Measurements from ENCODE around the gene OR6C1.
"Not testable (repeated sequence)": the region's sequence is repeated elsewhere in the genome, so short reads cannot be mapped to it uniquely, and the experiment has no call there.

The OR6C1 gene

DNA sequence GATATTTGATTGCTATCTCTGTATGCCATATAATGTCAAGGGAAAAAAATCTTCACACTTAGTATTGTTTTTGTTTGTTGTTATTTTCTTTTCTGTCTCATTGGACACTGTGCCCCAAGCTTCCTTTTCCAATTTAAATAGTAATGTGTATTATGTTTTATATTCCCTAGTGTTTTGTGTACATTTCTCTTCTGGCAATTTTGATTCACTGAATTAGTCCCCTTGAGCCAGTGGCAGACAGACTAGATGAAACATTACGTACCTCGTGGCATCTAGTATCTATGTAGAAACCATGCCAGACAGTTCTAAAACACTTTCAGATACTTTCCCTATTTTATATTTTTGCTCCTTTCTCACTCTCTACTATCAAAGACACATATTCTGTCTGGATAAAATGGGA lies at the start of gene OR6C1:
Gene OR6C1, plus strand, starts transcription at position 301 of the 400 bp plus-strand sequence. CDS start 6,257 bp downstream, outside the sequence.
- no peak for DNase-seq (ENCODE audit: extremely low read depth in 1 of 2, low read depth in 1 of 2)

DNA sequence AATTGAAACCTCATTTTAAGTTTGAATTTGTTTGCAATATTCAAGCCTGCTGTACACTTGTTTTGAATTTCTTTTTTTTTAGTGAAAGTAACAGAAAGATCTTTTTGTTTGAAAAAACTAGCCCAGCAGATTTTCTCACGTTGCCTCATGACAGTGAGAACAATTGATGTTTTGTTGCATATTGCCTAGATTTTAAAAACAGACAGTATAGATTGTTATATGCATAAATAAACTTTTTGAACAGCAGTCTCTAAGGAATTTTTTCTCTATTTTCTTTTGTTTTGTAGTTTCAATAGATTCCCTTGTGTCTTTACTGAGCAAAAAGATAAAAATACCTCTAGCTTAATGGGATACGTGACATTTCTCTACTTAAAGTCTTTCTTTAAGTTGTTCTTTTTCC lies 33.2 kb upstream of the OR6C1 start:
- no peak for DNase-seq (ENCODE audit: extremely low read depth in 1 of 2, low read depth in 1 of 2)

DNA sequence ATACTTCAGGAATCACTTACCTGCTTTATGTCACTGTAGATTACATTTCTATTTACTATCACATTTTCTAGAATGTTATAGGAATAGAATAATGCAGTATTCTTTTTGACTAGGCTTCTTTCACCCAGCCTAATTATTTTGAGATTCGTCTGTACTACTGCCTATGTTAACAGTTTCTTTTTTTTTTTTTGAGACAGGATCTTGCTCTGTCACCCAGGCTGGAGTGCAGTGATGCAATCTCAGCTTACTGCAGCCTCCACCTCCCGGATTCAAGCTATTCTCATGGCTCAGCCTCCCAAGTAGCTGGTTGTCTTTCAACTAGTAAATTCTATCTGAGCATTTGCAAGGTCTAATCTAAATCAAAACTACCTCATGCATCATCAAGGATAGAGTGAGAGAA lies 24.1 kb upstream of the OR6C1 start:
- no peak for DNase-seq (ENCODE audit: extremely low read depth in 1 of 2, low read depth in 1 of 2)

DNA sequence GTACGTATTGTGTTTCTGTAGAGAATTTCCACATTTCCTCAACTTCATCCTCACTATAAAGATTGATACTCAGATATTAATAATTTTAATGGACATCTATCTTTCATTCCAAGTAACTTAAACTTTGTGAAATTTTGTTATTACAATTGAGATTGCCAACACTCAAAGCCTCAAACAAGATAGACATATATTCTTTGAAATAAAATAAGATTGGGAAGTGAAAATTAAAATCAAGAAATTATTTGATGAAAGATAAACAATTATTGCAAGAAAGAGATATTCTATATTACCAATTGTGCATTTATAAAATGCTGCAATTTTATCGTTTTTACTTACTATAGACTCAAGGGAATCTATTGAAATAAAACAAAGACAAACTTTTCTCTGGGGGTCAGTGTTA lies 17.7 kb upstream of the OR6C1 start, which contains the start of gene OR6C6:
Gene OR6C6, minus strand, starts transcription at position 101 of the 400 bp plus-strand sequence. CDS start 1,337 bp downstream, outside the sequence.
- DNase-seq (ENCODE audit: extremely low read depth in 1 of 2, low read depth in 1 of 2): no peak

DNA sequence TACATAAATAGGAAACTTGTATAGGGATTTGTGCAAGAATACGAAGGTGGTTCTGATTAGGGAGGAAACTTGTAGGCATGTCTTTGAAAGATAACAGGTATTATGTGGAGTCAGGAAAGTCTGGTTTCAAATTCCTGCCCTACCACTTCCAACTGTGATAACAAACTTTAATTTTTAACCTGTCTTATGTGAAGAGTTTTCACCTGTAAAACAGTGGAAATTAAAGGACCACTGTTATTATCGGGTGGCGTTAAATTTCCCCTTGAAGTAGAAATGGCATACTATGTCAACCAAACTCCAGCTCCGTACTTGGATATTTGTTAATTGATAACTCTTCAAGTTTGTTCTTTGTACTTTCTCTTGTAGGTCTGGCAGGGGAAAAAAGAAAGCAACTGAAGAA lies 6.1 kb downstream of the OR6C1 start:
- DNase-seq (ENCODE audit: extremely low read depth in 1 of 2, low read depth in 1 of 2): no peak

DNA sequence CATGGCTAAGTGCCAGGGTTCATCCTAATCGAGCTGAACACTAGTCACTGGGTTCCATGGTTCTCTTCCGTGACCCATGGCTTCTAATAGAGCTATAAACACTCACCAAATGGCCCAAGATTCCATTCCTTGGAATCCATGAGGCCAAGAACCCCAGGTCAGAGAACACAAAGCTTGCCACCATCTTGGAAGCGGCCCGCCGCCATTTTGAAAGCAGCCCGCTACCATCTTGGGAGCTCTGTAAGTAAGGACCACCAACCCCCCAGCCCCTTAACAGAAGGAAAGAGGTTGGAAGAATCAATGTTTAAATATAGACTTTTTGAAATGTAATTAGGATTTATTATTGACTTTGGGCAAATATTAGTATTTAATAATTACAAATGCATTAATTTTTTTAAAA lies 11.7 kb downstream of the OR6C1 start:
- not testable (repeated sequence) for DNase-seq (ENCODE audit: extremely low read depth in 1 of 2, low read depth in 1 of 2)

DNA sequence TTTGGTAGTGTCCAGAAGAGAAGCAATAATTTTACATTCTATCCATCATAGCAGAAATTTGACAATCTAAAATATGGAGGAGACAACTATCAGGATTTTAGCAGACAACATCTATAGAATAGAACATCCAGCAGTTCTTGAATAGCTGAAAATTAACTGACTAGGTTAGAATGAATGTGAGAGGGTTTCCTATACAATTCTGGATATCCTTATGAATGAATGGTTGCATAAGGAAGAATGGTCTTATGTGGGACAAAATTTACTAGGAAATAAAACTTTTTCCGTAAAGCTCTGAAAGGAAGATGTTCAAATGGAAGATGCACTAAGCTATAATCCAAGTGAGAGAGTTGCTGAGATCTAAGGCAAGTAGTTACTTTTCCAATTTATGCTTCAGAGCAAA lies 16.3 kb downstream of the OR6C1 start, which contains the start of gene OR6C3:
Gene OR6C3, plus strand, starts transcription at position 301 of the 400 bp plus-strand sequence. CDS start 955 bp downstream, outside the sequence.
- DNase-seq (ENCODE audit: extremely low read depth in 1 of 2, low read depth in 1 of 2): no peak

DNA sequence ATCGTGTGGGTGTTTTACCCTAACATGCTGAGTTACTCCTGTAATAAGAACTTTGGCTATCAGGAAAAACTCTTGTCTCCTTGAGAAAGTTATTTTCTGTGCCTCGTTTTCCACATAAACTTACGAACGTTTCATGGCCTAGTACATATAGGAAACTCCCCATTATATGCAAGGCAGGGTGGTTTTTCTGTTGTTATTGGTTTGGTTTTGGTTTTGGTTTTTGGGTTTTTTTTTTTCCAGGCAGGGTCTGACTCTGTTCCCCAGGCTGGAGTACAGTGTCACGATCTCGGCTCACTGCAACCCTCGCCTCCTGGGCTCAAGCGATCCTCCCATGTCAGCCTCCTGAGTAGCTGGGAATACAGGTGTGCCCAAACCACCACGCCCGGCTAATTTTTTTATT lies 21.9 kb downstream of the OR6C1 start:
- no peak for DNase-seq (ENCODE audit: extremely low read depth in 1 of 2, low read depth in 1 of 2)

DNA sequence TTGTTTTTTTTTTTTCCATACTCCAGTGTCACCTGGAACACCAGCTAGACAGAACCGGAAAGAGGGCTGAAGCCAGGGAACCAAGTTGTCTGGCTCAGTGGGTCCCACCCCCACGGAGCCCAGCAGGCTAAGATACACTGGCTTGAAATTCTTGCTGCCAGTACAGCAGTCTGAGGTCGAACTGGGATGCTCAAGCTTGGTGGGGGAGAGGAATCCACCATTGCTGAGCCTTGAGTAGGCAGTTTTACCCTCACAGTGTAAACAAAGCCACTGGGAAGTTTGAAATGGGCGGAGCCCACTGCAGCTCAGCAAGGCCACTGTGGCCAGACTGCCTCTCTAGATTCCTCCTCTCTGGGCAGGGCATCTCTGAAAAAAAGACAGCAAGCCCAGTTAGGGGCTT lies 41.2 kb downstream of the OR6C1 start:
- DNase-seq (ENCODE audit: extremely low read depth in 1 of 2, low read depth in 1 of 2): not testable (repeated sequence)

DNA sequence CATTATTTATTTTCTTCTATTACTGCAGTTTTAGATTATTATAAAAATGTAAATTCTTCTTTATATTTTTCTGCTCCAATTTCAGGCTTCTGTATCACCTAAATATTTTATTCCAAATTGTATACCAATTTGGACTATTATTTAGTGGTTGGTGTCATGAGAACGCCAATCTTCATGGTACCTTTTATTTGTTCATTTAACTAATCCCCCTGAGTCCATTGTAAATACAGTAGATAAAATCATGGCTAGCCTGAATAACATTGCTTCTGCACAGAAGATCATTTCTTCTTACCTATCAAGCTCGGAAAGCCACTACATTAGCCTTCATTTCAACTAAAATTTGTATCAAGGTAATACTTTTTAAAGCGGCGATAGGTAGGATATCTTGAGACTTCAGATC lies 48.5 kb downstream of the OR6C1 start, which contains the start of gene OR6C75:
Gene OR6C75, plus strand, starts transcription at position 301 of the 400 bp plus-strand sequence. CDS start 2,136 bp downstream, outside the sequence.
- DNase-seq (ENCODE audit: extremely low read depth in 1 of 2, low read depth in 1 of 2): no peak

DNA sequence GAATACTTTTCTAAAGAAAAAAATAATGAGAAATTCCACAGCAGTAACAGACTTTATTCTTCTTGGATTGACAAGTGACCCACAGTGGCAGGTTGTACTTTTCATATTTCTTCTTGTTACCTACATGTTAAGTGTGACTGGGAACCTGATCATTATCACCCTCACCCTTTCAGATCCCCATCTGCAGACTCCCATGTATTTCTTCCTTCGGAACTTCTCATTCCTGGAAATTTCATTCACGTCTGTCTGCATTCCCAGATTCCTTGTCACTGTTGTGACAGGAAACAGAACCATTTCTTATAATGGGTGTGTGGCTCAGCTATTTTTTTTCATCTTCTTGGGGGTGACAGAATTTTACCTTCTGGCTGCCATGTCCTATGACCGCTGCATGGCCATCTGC lies 50.9 kb downstream of the OR6C1 start:
- DNase-seq (ENCODE audit: extremely low read depth in 1 of 2, low read depth in 1 of 2): no peak
